HEK293 (cell line): ENCODE results near the gene TRIM51G.
"Not testable (repeated sequence)": the region's sequence is repeated elsewhere in the genome, so short reads cannot be mapped to it uniquely, and the experiment has no call there.

Experiments
- CTCF ChIA-PET: fragments of 350-600 bp; formaldehyde crosslinking; extraction: SDS; loops from one replicate; lab custom pipeline; 2021; ENCODE audit warnings: antibody characterized with exemption; lab: Yijun Ruan, JAX
- POLR2A ChIA-PET: fragments of 300-600 bp; formaldehyde crosslinking; extraction: SDS; loops from one replicate; lab custom pipeline; 2020; ENCODE audit warnings: antibody characterized with exemption, inconsistent platforms; lab: Yijun Ruan, JAX
- H3K27ac ChIP-seq: fragments of 200-500 bp; sonication (Bioruptor generic); 2 replicates; pipeline ENCODE4 v1.5.1; 2014; ENCODE audit warnings: low read depth, low read length, control low read depth, inconsistent platforms; ENCODE audit errors: extremely low read depth
- H3K36me3 ChIP-seq, 2 experiments: fragments of 200-500 bp in 1 of 2; sonication (Bioruptor generic) in 1 of 2; 1 replicate in 1 of 2; 2 replicates in 1 of 2; pipeline ENCODE4 v1.5.1; 2014 to 2017; ENCODE audit warnings: inconsistent platforms in 2 of 2, low read length in 2 of 2; ENCODE audit not compliant: control insufficient read depth in 2 of 2, insufficient read depth in 1 of 2
- H3K4me1 ChIP-seq: fragments of 200-500 bp; sonication (Bioruptor generic); 2 replicates; pipeline ENCODE4 v1.5.1; 2014; ENCODE audit warnings: mild to moderate bottlenecking, low read length, inconsistent platforms; ENCODE audit not compliant: control insufficient read depth, insufficient read depth
- H3K4me3 ChIP-seq: 2 replicates; pipeline ENCODE4 v1.5.1; 2011; ENCODE audit warnings: low read depth, mild to moderate bottlenecking, control low read depth, low read length, moderate library complexity
- H3K9me3 ChIP-seq: fragments of 200-500 bp; sonication (Bioruptor generic); 2 replicates; pipeline ENCODE4 v1.5.1; 2014; ENCODE audit warnings: low read depth, low read length, inconsistent platforms; ENCODE audit not compliant: control insufficient read depth, insufficient read depth

TRIM51G gene

GRCh38 chr11:48983785-48984184 lies at the start of gene TRIM51G:
Gene TRIM51G (minus strand): TSS chr11:48983885. CDS start chr11:48981695, 2,190 bp downstream.
- H3K4me1 ChIP-seq, H3K9me3 ChIP-seq, H3K27ac ChIP-seq, CTCF ChIA-PET, POLR2A ChIA-PET, H3K36me3 ChIP-seq, H3K4me3 ChIP-seq: not testable (repeated sequence)

GRCh38 chr11:49028523-49028922 lies 44.8 kb upstream of the TRIM51G start, which contains the start of gene TRIM49B:
Gene TRIM49B (plus strand): TSS chr11:49028823. CDS start chr11:49031600, 2,777 bp downstream.
- H3K27ac ChIP-seq, CTCF ChIA-PET, H3K36me3 ChIP-seq, POLR2A ChIA-PET, H3K4me3 ChIP-seq, H3K9me3 ChIP-seq, H3K4me1 ChIP-seq: not testable (repeated sequence)

GRCh38 chr11:48968592-48968991 lies 15.1 kb downstream of the TRIM51G start:
- H3K4me3 ChIP-seq, H3K9me3 ChIP-seq, H3K36me3 ChIP-seq, POLR2A ChIA-PET, CTCF ChIA-PET, H3K4me1 ChIP-seq, H3K27ac ChIP-seq: not testable (repeated sequence)

- H3K27ac ChIP-seq, H3K36me3 ChIP-seq, H3K4me3 ChIP-seq, POLR2A ChIA-PET, CTCF ChIA-PET, H3K9me3 ChIP-seq, H3K4me1 ChIP-seq: not testable (repeated sequence)
Observed at GRCh38 chr11:48955315-48956049, 28.2 kb downstream of the TRIM51G start.

- H3K36me3 ChIP-seq, H3K4me3 ChIP-seq, H3K4me1 ChIP-seq, H3K27ac ChIP-seq, CTCF ChIA-PET, POLR2A ChIA-PET, H3K9me3 ChIP-seq: not testable (repeated sequence)
Observed at GRCh38 chr11:48945796-48946195, 37.9 kb downstream of the TRIM51G start.
